Measurements from ENCODE around the gene MYRIP.

The MYRIP gene

DNA sequence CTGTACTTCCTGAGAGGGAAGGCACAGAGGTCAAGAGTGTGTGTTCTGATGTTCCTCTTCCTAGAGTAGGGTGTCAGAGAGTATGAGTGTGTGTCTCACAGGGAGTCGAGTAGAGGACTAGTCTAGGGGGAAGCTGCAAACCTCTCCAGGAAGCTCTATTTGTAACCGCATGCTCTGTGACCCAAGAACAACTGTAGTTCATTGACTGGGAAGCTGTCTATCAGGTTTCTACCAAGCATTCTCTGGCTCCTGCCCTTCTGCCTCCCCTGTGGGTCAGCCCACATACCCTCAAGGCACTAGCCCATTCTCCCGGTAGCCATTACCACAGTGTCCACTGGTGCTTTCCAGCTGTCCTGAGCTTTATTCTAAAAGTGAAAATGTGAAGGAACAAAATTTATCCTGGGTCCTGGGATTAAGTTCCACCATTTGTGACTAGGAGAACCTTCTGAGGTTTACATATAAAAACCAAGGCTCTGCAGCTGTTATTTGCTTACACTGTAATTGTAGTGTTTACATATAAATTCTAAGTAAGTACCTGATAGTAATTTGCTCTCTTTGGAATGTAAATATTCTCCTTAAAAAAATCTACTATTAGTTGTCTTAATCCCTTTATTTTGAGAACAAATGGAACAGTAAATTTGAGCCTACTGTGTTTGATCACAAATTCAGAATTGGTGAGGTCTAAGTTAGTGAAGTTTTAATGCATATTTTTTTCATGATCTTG, 40.7 kb downstream of the MYRIP start:
- no peaks in the 10 kb centered on the region for H3F3A ChIP-seq (ENCODE audit: control insufficient read depth, insufficient read depth)
- TF ChIP-seq, protein P1, sequence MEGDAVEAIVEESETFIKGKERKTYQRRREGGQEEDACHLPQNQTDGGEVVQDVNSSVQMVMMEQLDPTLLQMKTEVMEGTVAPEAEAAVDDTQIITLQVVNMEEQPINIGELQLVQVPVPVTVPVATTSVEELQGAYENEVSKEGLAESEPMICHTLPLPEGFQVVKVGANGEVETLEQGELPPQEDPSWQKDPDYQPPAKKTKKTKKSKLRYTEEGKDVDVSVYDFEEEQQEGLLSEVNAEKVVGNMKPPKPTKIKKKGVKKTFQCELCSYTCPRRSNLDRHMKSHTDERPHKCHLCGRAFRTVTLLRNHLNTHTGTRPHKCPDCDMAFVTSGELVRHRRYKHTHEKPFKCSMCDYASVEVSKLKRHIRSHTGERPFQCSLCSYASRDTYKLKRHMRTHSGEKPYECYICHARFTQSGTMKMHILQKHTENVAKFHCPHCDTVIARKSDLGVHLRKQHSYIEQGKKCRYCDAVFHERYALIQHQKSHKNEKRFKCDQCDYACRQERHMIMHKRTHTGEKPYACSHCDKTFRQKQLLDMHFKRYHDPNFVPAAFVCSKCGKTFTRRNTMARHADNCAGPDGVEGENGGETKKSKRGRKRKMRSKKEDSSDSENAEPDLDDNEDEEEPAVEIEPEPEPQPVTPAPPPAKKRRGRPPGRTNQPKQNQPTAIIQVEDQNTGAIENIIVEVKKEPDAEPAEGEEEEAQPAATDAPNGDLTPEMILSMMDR (IDR thresholded peaks at IDR 0.05; ENCODE audit: low read depth, low read length, poor library complexity, severe bottlenecking) = no peak
- TF ChIP-seq EZH2phosphoT487 (IDR thresholded peaks at IDR 0.05; ENCODE audit: borderline replicate concordance, low read length) = no peak
- no peak overlapping the region for H3K27ac ChIP-seq (ENCODE audit: low read depth, low read length)
- H3K79me2 ChIP-seq (ENCODE audit: control insufficient read depth, low read length) = no peaks in the 10 kb centered on the region
- no peaks in the 10 kb centered on the region for H3K9me2 ChIP-seq (replicated peaks; ENCODE audit: control insufficient read depth, low read length)
- H4K20me1 ChIP-seq (ENCODE audit: control insufficient read depth, insufficient read depth, low read depth, low read length) = no peaks in the 10 kb centered on the region
- H3K27me3 ChIP-seq (ENCODE audit: control insufficient read depth, low read length) = no peaks in the 10 kb centered on the region
- no peak overlapping the region for H3K4me2 ChIP-seq (ENCODE audit: low read length)
- H3K9me3 ChIP-seq (ENCODE audit: control insufficient read depth, insufficient read depth, low read length) = no peaks in the 10 kb centered on the region
- H3K4me1 ChIP-seq (ENCODE audit: control insufficient read depth, low read length) = no peaks in the 10 kb centered on the region
- no peak overlapping the region for H3K4me3 ChIP-seq (ENCODE audit: low read length)
- no peaks in the 10 kb centered on the region for H3K36me3 ChIP-seq (ENCODE audit: control insufficient read depth, low read length)

DNA sequence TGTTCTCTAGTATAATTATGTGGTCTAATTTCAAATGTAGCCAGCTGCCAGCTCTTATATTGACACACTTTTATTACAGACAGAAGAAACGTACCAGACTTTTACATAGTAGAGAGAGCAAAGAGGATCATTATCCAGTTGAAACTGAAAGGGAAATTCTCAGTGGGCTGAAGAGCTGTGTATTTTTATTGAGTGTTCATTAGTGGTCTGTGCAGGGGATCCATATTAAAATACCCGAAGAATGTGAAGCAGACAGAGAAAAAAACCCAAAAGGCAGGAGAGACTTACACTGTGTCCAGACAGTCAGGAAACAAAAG, 41.3 kb downstream of the MYRIP start:
- Histone ChIP-seq H3K79me2 (ENCODE audit: control insufficient read depth, low read length) (no peaks in the 10 kb centered on the region), H3K4me2 (ENCODE audit: low read length) (no peak overlapping the region), H3K9me3 (ENCODE audit: control insufficient read depth, insufficient read depth, low read length) (no peaks in the 10 kb centered on the region), H3K27me3 (ENCODE audit: control insufficient read depth, low read length) (no peaks in the 10 kb centered on the region), H3K9me2 (replicated peaks; ENCODE audit: control insufficient read depth, low read length) (no peaks in the 10 kb centered on the region), H3K4me3 (ENCODE audit: low read length) (no peak overlapping the region), H3K4me1 (ENCODE audit: control insufficient read depth, low read length) (no peaks in the 10 kb centered on the region), H3K27ac (ENCODE audit: low read depth, low read length) (no peak overlapping the region), H3K36me3 (ENCODE audit: control insufficient read depth, low read length) (no peaks in the 10 kb centered on the region), H3F3A (ENCODE audit: control insufficient read depth, insufficient read depth) (no peaks in the 10 kb centered on the region), H4K20me1 (ENCODE audit: control insufficient read depth, insufficient read depth, low read depth, low read length) (no peaks in the 10 kb centered on the region)
- TF ChIP-seq, protein P1 (IDR thresholded peaks at IDR 0.05; ENCODE audit: low read depth, low read length, poor library complexity, severe bottlenecking) = no peak
- no peak for TF ChIP-seq EZH2phosphoT487 (IDR thresholded peaks at IDR 0.05; ENCODE audit: borderline replicate concordance, low read length)

DNA sequence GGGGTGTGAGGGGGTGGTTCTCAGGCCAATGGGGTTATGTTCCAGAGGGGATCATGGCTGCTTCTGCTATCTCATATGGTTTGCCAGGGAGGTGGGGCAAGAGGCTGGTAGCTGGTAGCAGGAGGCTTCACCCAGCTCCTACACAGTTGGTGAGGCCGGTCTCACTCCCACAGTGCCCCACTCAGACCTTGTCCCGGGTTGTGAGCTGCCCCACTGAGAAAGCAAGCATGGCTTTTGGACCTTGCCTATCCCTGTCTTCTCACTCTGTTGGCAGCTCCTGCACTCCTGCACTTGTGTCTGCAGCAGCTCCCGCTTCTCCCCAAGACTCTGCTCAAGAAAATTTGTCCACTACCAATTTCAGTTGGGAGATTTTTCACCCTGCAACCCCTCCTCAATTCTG, 46.1 kb downstream of the MYRIP start:
- TF ChIP-seq, protein P1 (IDR thresholded peaks at IDR 0.05; ENCODE audit: low read depth, low read length, poor library complexity, severe bottlenecking) = no peak
- TF ChIP-seq EZH2phosphoT487 (IDR thresholded peaks at IDR 0.05; ENCODE audit: borderline replicate concordance, low read length) = no peak
- Histone ChIP-seq H3K9me2 (replicated peaks; ENCODE audit: control insufficient read depth, low read length) (no peaks in the 10 kb centered on the region), H3K79me2 (ENCODE audit: control insufficient read depth, low read length) (no peaks in the 10 kb centered on the region), H3K4me2 (ENCODE audit: low read length) (no peak overlapping the region), H3K27me3 (ENCODE audit: control insufficient read depth, low read length) (no peaks in the 10 kb centered on the region), H3K36me3 (ENCODE audit: control insufficient read depth, low read length) (no peaks in the 10 kb centered on the region), H4K20me1 (ENCODE audit: control insufficient read depth, insufficient read depth, low read depth, low read length) (no peaks in the 10 kb centered on the region), H3F3A (ENCODE audit: control insufficient read depth, insufficient read depth) (no peaks in the 10 kb centered on the region), H3K4me3 (ENCODE audit: low read length) (no peak overlapping the region), H3K27ac (ENCODE audit: low read depth, low read length) (no peak overlapping the region), H3K9me3 (ENCODE audit: control insufficient read depth, insufficient read depth, low read length) (no peaks in the 10 kb centered on the region), H3K4me1 (ENCODE audit: control insufficient read depth, low read length) (no peaks in the 10 kb centered on the region)

All from DOHH2 (cell line).